T-helper 2 cell treated with Interferon-gamma antibody and Interleukin-4, amounts not matched to agents 100 ng/mL and 5 ng/mL, for 36 hours (primary cell): ENCODE results near the gene C6orf47. TPM values are rescaled to one million over a fixed set of nuclear protein-coding genes. Genes with fewer than 3 reads are reported as not detected.

Source experiments
- intact Hi-C: fragments of 100-400 bp; cut with micrococcal nuclease; formaldehyde crosslinking; loops from one replicate; pipeline ENCODE4 v1.15.1; 2023
- total RNA-seq: library from RNA; stranded (reverse); gene quantifications from 2 replicates; pipeline ENCODE4 v1.2.3, GENCODE V29; 2022

C6orf47 gene
- total RNA-seq, 1 donor from 2014 or later = 20.8 TPM

DNA sequence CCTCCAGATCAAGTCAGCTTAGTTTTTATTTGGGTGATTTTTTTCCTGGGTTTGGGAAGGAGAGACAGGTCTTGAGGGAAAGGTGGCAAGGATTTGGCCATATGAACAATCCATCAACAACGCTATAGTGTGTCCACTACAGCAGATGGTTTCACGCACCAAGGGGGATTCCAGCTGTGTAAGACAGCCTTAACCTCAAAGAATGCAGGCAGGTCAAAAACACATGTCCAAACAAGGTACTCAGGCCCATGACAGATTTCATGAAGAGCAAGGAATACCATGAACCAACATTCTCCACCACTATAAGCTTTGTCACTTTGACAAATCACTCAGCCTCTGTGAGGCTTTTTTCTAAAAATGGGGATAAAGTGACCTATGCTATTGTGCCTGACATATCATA is 43.6 kb downstream of the C6orf47 start:
- intact Hi-C loops = no loop called here

- intact Hi-C loops = no loop called here
Observed at GRCh38 chr6:31615748-31616147, 44.8 kb downstream of the C6orf47 start.

DNA sequence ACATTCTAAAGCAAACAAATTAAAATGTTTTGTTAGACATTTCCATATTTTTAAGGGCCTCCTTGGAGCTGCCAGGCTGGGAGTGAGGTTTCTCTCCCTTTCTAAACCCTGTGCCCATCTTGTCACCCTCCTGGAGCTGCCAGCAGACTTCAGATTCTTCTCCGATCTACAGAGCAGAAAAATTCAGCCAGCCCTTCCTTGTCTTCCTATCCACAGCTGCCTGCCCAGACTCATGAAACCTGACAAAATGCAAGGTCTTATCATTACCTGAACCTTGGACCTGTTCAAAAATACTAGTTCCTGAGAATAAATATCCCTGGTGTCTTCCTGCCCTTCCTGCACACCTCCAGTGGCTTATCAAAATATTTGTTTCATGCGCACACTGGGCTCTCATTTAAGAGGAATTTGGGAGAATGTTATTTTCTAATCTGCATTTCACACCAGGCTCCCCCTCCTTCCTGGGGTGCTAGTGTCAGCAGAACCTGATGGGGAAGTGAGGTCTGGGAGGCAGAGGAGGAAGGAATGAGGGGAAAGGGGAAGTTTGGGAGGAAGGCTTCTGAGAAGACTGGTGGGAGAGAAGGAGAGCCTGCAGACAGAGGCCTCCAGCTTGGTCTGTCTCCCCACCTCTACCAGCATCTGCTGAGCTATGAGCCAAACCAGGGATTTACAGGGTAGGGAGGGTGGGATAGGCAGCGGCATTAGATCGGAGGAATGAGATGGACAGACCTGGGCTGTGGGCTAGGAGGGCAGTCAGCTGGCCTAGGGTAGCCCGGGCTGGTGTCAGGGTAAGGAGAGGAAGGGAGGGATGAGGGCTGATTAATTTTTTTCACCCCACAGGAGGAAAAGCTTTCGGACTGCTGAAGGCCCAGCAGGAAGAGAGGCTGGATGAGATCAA is 45.6 kb downstream of the C6orf47 start, which contains the start of gene AIF1:
Gene AIF1 (plus strand): TSS at position 551 of the 895 bp plus-strand sequence. CDS start 96 bp downstream, at position 647.
- intact Hi-C loops = no loop called here

GRCh38 chr6:31614075-31614619 is 46.4 kb downstream of the C6orf47 start:
- intact Hi-C loops = no loop called here

GRCh38 chr6:31610968-31611367 is 49.6 kb downstream of the C6orf47 start:
- intact Hi-C loops = no loop called here

- intact Hi-C loops = no loop called here
Observed at GRCh38 chr6:31609519-31610406, 50.8 kb downstream of the C6orf47 start.

Other genes starting within 250 kb of the C6orf47 start
- 51.2 and 54.9 TPM in 2 replicates for gene MICB, start 162.6 kb downstream of the C6orf47 start, total RNA-seq
- gene MCCD1, start 131.8 kb downstream of the C6orf47 start, total RNA-seq = not detected in 2 replicates
- 431 and 439 TPM in 2 replicates for gene DDX39B, start 118.8 kb downstream of the C6orf47 start, total RNA-seq
- 1.3 and 1.7 TPM in 2 replicates for gene ATP6V1G2, start 114.2 kb downstream of the C6orf47 start, total RNA-seq
- 14.3 and 16.3 TPM in 2 replicates for gene NFKBIL1, start 113.2 kb downstream of the C6orf47 start, total RNA-seq
- gene LTA, start 88.5 kb downstream of the C6orf47 start, total RNA-seq = 29.4 and 30.0 TPM in 2 replicates
- 45.3 and 45.8 TPM in 2 replicates for gene TNF, start 85.2 kb downstream of the C6orf47 start, total RNA-seq
- 767 and 782 TPM in 2 replicates for gene LTB, start 78.4 kb downstream of the C6orf47 start, total RNA-seq
- gene LST1, start 74.5 kb downstream of the C6orf47 start, total RNA-seq = 29.8 and 33.1 TPM in 2 replicates
- gene NCR3, start 67.8 kb downstream of the C6orf47 start, total RNA-seq = 72.4 and 75.5 TPM in 2 replicates
- 67.9 and 70.2 TPM in 2 replicates for gene AIF1, start 45.5 kb downstream of the C6orf47 start, total RNA-seq
- 236 and 240 TPM in 2 replicates for gene PRRC2A, start 40.1 kb downstream of the C6orf47 start, total RNA-seq
- 266 and 270 TPM in 2 replicates for gene BAG6, start 8.1 kb downstream of the C6orf47 start, total RNA-seq
- 3.0 TPM in 2 replicates for gene APOM, start 4.9 kb downstream of the C6orf47 start, total RNA-seq
- gene GPANK1, start 4.2 kb upstream of the C6orf47 start, total RNA-seq = 29.2 and 31.4 TPM in 2 replicates
- 220 and 229 TPM in 2 replicates for gene CSNK2B, start 5.3 kb upstream of the C6orf47 start, total RNA-seq
- 27.9 and 32.1 TPM in 2 replicates for gene LY6G5B, start 9.2 kb upstream of the C6orf47 start, total RNA-seq
- 4.2 and 5.4 TPM in 2 replicates for gene LY6G5C, start 20.3 kb upstream of the C6orf47 start, total RNA-seq
- 53.8 and 54.9 TPM in 2 replicates for gene ABHD16A, start 42.5 kb upstream of the C6orf47 start, total RNA-seq
- gene LY6G6F, start 46.1 kb upstream of the C6orf47 start, total RNA-seq = 0.34 TPM in 1 of 2 replicates, not detected in the other
- gene LY6G6D, start 54.6 kb upstream of the C6orf47 start, total RNA-seq = not detected in 2 replicates
- 0.25 TPM in 1 of 2 replicates, not detected in the other for gene LY6G6C, start 61.0 kb upstream of the C6orf47 start, total RNA-seq
- not detected in 2 replicates for gene MPIG6B, start 62.6 kb upstream of the C6orf47 start, total RNA-seq
- gene DDAH2, start 68.5 kb upstream of the C6orf47 start, total RNA-seq = 12.2 and 15.5 TPM in 2 replicates
- 590 and 596 TPM in 2 replicates for gene CLIC1, start 75.8 kb upstream of the C6orf47 start, total RNA-seq
- gene MSH5, start 79.2 kb upstream of the C6orf47 start, total RNA-seq = 75.2 and 76.5 TPM in 2 replicates
- 16.6 and 20.2 TPM in 2 replicates for gene SAPCD1, start 101.9 kb upstream of the C6orf47 start, total RNA-seq
- gene VWA7, start 116.5 kb upstream of the C6orf47 start, total RNA-seq = 4.6 and 4.9 TPM in 2 replicates
- gene VARS1, start 135.0 kb upstream of the C6orf47 start, total RNA-seq = 124 TPM in 2 replicates
- 101 and 104 TPM in 2 replicates for gene LSM2, start 146.2 kb upstream of the C6orf47 start, total RNA-seq
- gene HSPA1L, start 154.5 kb upstream of the C6orf47 start, total RNA-seq = 2.6 and 2.8 TPM in 2 replicates
- gene HSPA1A, start 154.8 kb upstream of the C6orf47 start, total RNA-seq = 117 and 120 TPM in 2 replicates
- 83.9 and 85.5 TPM in 2 replicates for gene HSPA1B, start 167.0 kb upstream of the C6orf47 start, total RNA-seq
- 14.6 and 15.4 TPM in 2 replicates for gene NEU1, start 202.0 kb upstream of the C6orf47 start, total RNA-seq
- gene SLC44A4, start 218.2 kb upstream of the C6orf47 start, total RNA-seq = not detected in 2 replicates
- gene EHMT2, start 236.9 kb upstream of the C6orf47 start, total RNA-seq = 70.9 and 73.1 TPM in 2 replicates
- gene ZBTB12, start 241.3 kb upstream of the C6orf47 start, total RNA-seq = 2.8 TPM in 2 replicates